ENCODE measurements around the gene CD79B. TPM values are rescaled to one million over a fixed set of nuclear protein-coding genes. Genes with fewer than 3 reads are reported as not detected.

Gene CD79B
- total RNA-seq, 1 experiment from 2014 or later = not detected

DNA sequence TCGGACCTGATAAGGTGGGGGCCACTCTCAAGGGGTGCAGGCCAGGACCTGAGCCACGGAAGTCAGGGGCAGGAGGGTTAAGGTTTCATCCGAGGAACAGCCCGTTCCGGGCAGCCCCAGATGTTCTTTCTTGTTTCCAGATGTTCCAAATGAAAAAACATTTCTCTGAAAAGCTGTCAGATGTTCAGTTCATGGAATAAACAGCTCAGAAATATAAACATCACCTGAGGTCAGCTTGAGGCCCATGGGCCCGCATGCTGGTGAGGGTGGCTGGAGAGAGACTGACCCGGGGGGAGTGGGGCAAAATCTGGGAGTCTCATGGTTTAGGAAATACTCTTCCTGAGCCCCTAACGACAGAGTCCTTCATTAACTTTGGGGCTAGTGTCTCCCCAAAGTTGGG, 1.5 kb upstream of the CD79B start:
- Histone ChIP-seq H3K4me1 (ENCODE audit: control insufficient read depth, insufficient read depth, low read length) (no peaks in the 10 kb centered on the region), H3K4me3 (ENCODE audit: low read depth in 2 of 2, low read length in 2 of 2) (no peak overlapping the region), H3K36me3 (ENCODE audit: control insufficient read depth, insufficient read depth, low read length) (no peaks in the 10 kb centered on the region), H3K9me3 (ENCODE audit: control insufficient read depth, insufficient read depth, low read depth, low read length) (no peaks in the 10 kb centered on the region), H3K27me3 (ENCODE audit: control insufficient read depth, insufficient read depth, low read length) (no peaks in the 10 kb centered on the region), H3K27ac (ENCODE audit: low read length) (no peak overlapping the region)
- TF ChIP-seq, protein P1, sequence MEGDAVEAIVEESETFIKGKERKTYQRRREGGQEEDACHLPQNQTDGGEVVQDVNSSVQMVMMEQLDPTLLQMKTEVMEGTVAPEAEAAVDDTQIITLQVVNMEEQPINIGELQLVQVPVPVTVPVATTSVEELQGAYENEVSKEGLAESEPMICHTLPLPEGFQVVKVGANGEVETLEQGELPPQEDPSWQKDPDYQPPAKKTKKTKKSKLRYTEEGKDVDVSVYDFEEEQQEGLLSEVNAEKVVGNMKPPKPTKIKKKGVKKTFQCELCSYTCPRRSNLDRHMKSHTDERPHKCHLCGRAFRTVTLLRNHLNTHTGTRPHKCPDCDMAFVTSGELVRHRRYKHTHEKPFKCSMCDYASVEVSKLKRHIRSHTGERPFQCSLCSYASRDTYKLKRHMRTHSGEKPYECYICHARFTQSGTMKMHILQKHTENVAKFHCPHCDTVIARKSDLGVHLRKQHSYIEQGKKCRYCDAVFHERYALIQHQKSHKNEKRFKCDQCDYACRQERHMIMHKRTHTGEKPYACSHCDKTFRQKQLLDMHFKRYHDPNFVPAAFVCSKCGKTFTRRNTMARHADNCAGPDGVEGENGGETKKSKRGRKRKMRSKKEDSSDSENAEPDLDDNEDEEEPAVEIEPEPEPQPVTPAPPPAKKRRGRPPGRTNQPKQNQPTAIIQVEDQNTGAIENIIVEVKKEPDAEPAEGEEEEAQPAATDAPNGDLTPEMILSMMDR (IDR thresholded peaks at IDR 0.05) = no peak
- TF ChIP-seq, protein P2, sequence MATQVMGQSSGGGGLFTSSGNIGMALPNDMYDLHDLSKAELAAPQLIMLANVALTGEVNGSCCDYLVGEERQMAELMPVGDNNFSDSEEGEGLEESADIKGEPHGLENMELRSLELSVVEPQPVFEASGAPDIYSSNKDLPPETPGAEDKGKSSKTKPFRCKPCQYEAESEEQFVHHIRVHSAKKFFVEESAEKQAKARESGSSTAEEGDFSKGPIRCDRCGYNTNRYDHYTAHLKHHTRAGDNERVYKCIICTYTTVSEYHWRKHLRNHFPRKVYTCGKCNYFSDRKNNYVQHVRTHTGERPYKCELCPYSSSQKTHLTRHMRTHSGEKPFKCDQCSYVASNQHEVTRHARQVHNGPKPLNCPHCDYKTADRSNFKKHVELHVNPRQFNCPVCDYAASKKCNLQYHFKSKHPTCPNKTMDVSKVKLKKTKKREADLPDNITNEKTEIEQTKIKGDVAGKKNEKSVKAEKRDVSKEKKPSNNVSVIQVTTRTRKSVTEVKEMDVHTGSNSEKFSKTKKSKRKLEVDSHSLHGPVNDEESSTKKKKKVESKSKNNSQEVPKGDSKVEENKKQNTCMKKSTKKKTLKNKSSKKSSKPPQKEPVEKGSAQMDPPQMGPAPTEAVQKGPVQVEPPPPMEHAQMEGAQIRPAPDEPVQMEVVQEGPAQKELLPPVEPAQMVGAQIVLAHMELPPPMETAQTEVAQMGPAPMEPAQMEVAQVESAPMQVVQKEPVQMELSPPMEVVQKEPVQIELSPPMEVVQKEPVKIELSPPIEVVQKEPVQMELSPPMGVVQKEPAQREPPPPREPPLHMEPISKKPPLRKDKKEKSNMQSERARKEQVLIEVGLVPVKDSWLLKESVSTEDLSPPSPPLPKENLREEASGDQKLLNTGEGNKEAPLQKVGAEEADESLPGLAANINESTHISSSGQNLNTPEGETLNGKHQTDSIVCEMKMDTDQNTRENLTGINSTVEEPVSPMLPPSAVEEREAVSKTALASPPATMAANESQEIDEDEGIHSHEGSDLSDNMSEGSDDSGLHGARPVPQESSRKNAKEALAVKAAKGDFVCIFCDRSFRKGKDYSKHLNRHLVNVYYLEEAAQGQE (IDR thresholded peaks at IDR 0.05; ENCODE audit: insufficient read depth in 1 of 2, low read depth in 2 of 2, low read length in 1 of 2) = no peak
- TF ChIP-seq TCF7L2 (IDR thresholded peaks at IDR 0.05; ENCODE audit: low read depth, low read length) (no peak), SIN3A (IDR thresholded peaks at IDR 0.05; ENCODE audit: borderline replicate concordance, insufficient read depth, low read depth, low read length) (no peak), POLR2AphosphoS5 (IDR thresholded peaks at IDR 0.05; ENCODE audit: low read depth, low read length) (no peak)
- intact Hi-C loops (cut with micrococcal nuclease; ENCODE audit: unreplicated experiment) = no loop called here
- no TSS peak for BruUV-seq (replicated peaks)
- in situ Hi-C loops (cut with HindIII; ENCODE audit: low pct_unique_long_range_greater_than_20kb, low sequenced_read_pairs) = no loop called here
- DNase-seq (ENCODE audit: low read depth, low spot score) = no peak
- no peak for ATAC-seq
- ChIA-PET CTCF (no interaction called here), POLR2A (no interaction called here)

DNA sequence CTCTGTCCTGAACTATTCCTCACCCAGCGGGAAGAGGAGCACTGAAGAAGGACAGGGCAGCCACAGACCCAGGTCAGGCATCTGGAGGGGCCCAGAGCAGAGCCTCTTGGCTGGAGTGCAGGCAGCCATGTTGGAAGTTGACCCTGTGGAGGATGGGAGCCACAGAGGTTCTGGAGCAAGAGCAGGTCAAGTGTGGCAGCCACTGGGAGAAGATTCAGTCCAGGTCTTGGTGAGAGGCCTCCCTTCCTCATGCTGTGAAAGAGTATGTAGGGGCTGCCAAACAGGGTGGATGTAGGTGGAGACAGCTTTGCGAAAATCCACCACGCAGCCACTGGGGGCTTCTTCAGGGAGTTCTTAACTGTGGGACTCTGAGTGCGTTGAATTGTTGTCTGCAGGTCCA, 590 bp upstream of the CD79B start:
- in situ Hi-C loops (cut with HindIII; ENCODE audit: low pct_unique_long_range_greater_than_20kb, low sequenced_read_pairs) (no loop called here), intact Hi-C loops (cut with micrococcal nuclease; ENCODE audit: unreplicated experiment) (no loop called here)
- Histone ChIP-seq H3K36me3 (ENCODE audit: control insufficient read depth, insufficient read depth, low read length) (no peaks in the 10 kb centered on the region), H3K9me3 (ENCODE audit: control insufficient read depth, insufficient read depth, low read depth, low read length) (no peaks in the 10 kb centered on the region), H3K27ac (ENCODE audit: low read length) (no peak overlapping the region), H3K4me1 (ENCODE audit: control insufficient read depth, insufficient read depth, low read length) (no peaks in the 10 kb centered on the region), H3K4me3 (ENCODE audit: low read depth in 2 of 2, low read length in 2 of 2) (no peak overlapping the region), H3K27me3 (ENCODE audit: control insufficient read depth, insufficient read depth, low read length) (no peaks in the 10 kb centered on the region)
- no peak for ATAC-seq
- ChIA-PET CTCF (interaction anchor here (0.6 kb wide), 1 partner anchor 10 kb away, joined by 4 read pairs; no protein-coding TSS in a partner anchor), POLR2A (no interaction called here)
- TF ChIP-seq, protein P1 (IDR thresholded peaks at IDR 0.05) = no peak
- TF ChIP-seq TCF7L2 (IDR thresholded peaks at IDR 0.05; ENCODE audit: low read depth, low read length) (no peak), SIN3A (IDR thresholded peaks at IDR 0.05; ENCODE audit: borderline replicate concordance, insufficient read depth, low read depth, low read length) (no peak), POLR2AphosphoS5 (IDR thresholded peaks at IDR 0.05; ENCODE audit: low read depth, low read length) (no peak)
- TF ChIP-seq, protein P2 (IDR thresholded peaks at IDR 0.05; ENCODE audit: insufficient read depth in 1 of 2, low read depth in 2 of 2, low read length in 1 of 2) = no peak
- DNase-seq (ENCODE audit: low read depth, low spot score) = no peak
- BruUV-seq (replicated peaks) = no TSS peak
